Neuronal stem cell (in vitro differentiated cells): ENCODE measurements around the gene KAT2A.

Source experiments
- DNase-seq: peaks from one replicate; pipeline ENCODE4 v3.0.0-alpha.2; 2013; ENCODE audit warnings: low spot score
- H2AFZ ChIP-seq: one replicate; pipeline ENCODE4 v1.6.1; 2013; ENCODE audit warnings: mild to moderate bottlenecking, low read length, inconsistent platforms
- H2AK5ac ChIP-seq: 2 replicates; pipeline ENCODE4 v1.6.1; 2013; ENCODE audit warnings: low read depth, mild to moderate bottlenecking, inconsistent platforms, low read length, moderate library complexity, mixed read lengths
- H2BK120ac ChIP-seq: 2 replicates; pipeline ENCODE4 v1.6.1; 2013; ENCODE audit warnings: low read depth, mild to moderate bottlenecking, inconsistent platforms, low read length, moderate library complexity, mixed read lengths
- H2BK12ac ChIP-seq: one replicate; pipeline ENCODE4 v1.6.1; 2013; ENCODE audit warnings: low read length, inconsistent platforms
- H2BK15ac ChIP-seq: 2 replicates; pipeline ENCODE4 v1.6.1; 2013; ENCODE audit warnings: mild to moderate bottlenecking, low read length, inconsistent platforms, mixed read lengths
- H2BK5ac ChIP-seq: one replicate; pipeline ENCODE4 v1.6.1; 2013; ENCODE audit warnings: inconsistent platforms, mild to moderate bottlenecking, low read length, moderate library complexity
- H3K14ac ChIP-seq: one replicate; pipeline ENCODE4 v1.6.1; 2013; ENCODE audit warnings: low read length, inconsistent platforms
- H3K18ac ChIP-seq: 2 replicates; pipeline ENCODE4 v1.6.1; 2013; ENCODE audit warnings: low read length, inconsistent platforms
- H3K23ac ChIP-seq: 2 replicates; pipeline ENCODE4 v1.6.1; 2013; ENCODE audit warnings: low read depth, mild to moderate bottlenecking, mixed read lengths, low read length, inconsistent platforms; ENCODE audit not compliant: poor library complexity
- H3K27ac ChIP-seq: replicated peaks from 3 replicates; pipeline ENCODE4 v1.5.1; 2013; ENCODE audit warnings: low read length, inconsistent platforms
- H3K27me3 ChIP-seq, 3 experiments: 2 replicates each; pipeline ENCODE4 v1.6.1; 2013; ENCODE audit warnings: low read length in 3 of 3, mild to moderate bottlenecking in 2 of 3, inconsistent platforms in 1 of 3, low read depth in 1 of 3, mixed read lengths in 1 of 3, moderate library complexity in 1 of 3; ENCODE audit not compliant: control insufficient read depth in 3 of 3, insufficient read depth in 3 of 3
- H3K36me3 ChIP-seq, 2 donors: replicated peaks in 1 of 2; 2 replicates each; pipeline ENCODE4 v1.6.1; 2013; ENCODE audit warnings: low read length in 2 of 2; ENCODE audit not compliant: control insufficient read depth in 2 of 2, insufficient read depth in 2 of 2
- H3K4ac ChIP-seq: 2 replicates; pipeline ENCODE4 v1.6.1; 2013; ENCODE audit warnings: inconsistent platforms, mild to moderate bottlenecking, low read length, moderate library complexity
- H3K4me1 ChIP-seq, 2 donors: 1 replicate in 1 of 2; 2 replicates in 1 of 2; pipeline ENCODE4 v1.6.1; 2013; ENCODE audit warnings: low read length in 2 of 2, low read depth in 1 of 2; ENCODE audit not compliant: control insufficient read depth in 2 of 2, insufficient read depth in 1 of 2
- H3K4me2 ChIP-seq: one replicate; pipeline ENCODE4 v1.6.1; 2013; ENCODE audit warnings: mild to moderate bottlenecking, low read length, inconsistent platforms; ENCODE audit not compliant: insufficient read depth, poor library complexity, severe bottlenecking
- H3K4me3 ChIP-seq, 2 donors: 2 replicates each; pipeline ENCODE4 v1.5.1; 2013; ENCODE audit warnings: low read length in 2 of 2, mild to moderate bottlenecking in 2 of 2, inconsistent platforms in 1 of 2, moderate library complexity in 1 of 2
- H3K79me1 ChIP-seq: one replicate; pipeline ENCODE4 v1.6.1; 2013; ENCODE audit warnings: low read depth, mild to moderate bottlenecking, inconsistent platforms, low read length, moderate library complexity
- H3K9ac ChIP-seq: one replicate; pipeline ENCODE4 v1.6.1; 2013; ENCODE audit warnings: mild to moderate bottlenecking, low read depth, low read length, inconsistent platforms; ENCODE audit not compliant: poor library complexity
- H3K9me3 ChIP-seq, 2 donors: replicated peaks in 1 of 2; 2 replicates each; pipeline versions ENCODE3 to v1.6.1; 2013; ENCODE audit warnings: low read length in 2 of 2, mild to moderate bottlenecking in 2 of 2, inconsistent platforms in 1 of 2, low read depth in 1 of 2, mixed read lengths in 1 of 2, moderate library complexity in 1 of 2; ENCODE audit not compliant: control insufficient read depth in 2 of 2, insufficient read depth in 1 of 2
- H4K8ac ChIP-seq: one replicate; pipeline ENCODE4 v1.6.1; 2013; ENCODE audit warnings: low read depth, mild to moderate bottlenecking, inconsistent platforms, low read length, moderate library complexity
- H4K91ac ChIP-seq: one replicate; pipeline ENCODE4 v1.6.1; 2013; ENCODE audit warnings: low read length, low read depth, mild to moderate bottlenecking, inconsistent platforms; ENCODE audit not compliant: poor library complexity
- WGBS, 2 donors: extraction: QIAGEN DNeasy Blood & Tissue Kit; methylation state at CpG; one replicate each; pipeline ENCODE4 v1.1.7; 2013; ENCODE audit warnings: missing lambda C conversion rate in 2 of 2, mixed read lengths in 1 of 2; ENCODE audit not compliant: insufficient read length in 2 of 2, insufficient replicate concordance in 1 of 2; ENCODE audit errors: extremely low coverage in 2 of 2; 5-methylcytosine and 5-hydroxymethylcytosine counted together

Gene KAT2A

GRCh38 chr17:42092939-42093338 is 28.2 kb downstream of the KAT2A start:
- Histone ChIP-seq H3K27me3 (peaks cover 5 to 54% (median 16%) of the 10 kb centered on the region in 3 experiments), H3K4me2 (no peak overlapping the region), H3K18ac (no peak overlapping the region), H4K91ac (no peak overlapping the region), H3K27ac (no peak overlapping the region), H3K36me3 (no peaks in the 10 kb centered on the region), H2BK12ac (no peak overlapping the region), H3K4me1 (peaks cover 5 to 11% of the 10 kb centered on the region in 2 donors), H3K9me3 (no peaks in the 10 kb centered on the region), H3K23ac (no peak overlapping the region), H2BK15ac (no peak overlapping the region), H4K8ac (no peak overlapping the region), H3K4ac (no peak overlapping the region), H3K79me1 (no peaks in the 10 kb centered on the region), H2AFZ (no peak overlapping the region), H3K4me3 (no peak overlapping the region), H2BK5ac (no peak overlapping the region), H2AK5ac (no peak overlapping the region), H3K14ac (no peak overlapping the region), H3K9ac (no peak overlapping the region), H2BK120ac (no peak overlapping the region)
- DNase-seq: no peak
- WGBS, 2 donors: no CpG with 5 or more reads among the region's 6 CpGs

GRCh38 chr17:42090964-42091790 is 30.0 kb downstream of the KAT2A start:
- H3K9me3 ChIP-seq: no peaks in the 10 kb centered on the region
- H2BK5ac ChIP-seq: no peak overlapping the region
- no peak overlapping the region for H4K8ac ChIP-seq
- H3K27ac ChIP-seq: no peak overlapping the region
- no peak overlapping the region for H2AFZ ChIP-seq
- no peak overlapping the region for H3K4me2 ChIP-seq
- no peak overlapping the region for H3K18ac ChIP-seq
- no peak overlapping the region for H3K14ac ChIP-seq
- no CpG with 5 or more reads among the region's 8 CpGs for WGBS, 2 donors
- no peak overlapping the region for H2BK12ac ChIP-seq
- no peak overlapping the region for H2BK120ac ChIP-seq
- no peak overlapping the region for H3K9ac ChIP-seq
- peaks cover 0 to 39% (median 2%) of the 10 kb centered on the region in 3 experiments for H3K27me3 ChIP-seq
- DNase-seq: no peak
- no peak overlapping the region for H2BK15ac ChIP-seq
- no peaks in the 10 kb centered on the region for H3K79me1 ChIP-seq
- H3K36me3 ChIP-seq: no peaks in the 10 kb centered on the region
- H3K4ac ChIP-seq: no peak overlapping the region
- no peak overlapping the region for H2AK5ac ChIP-seq
- no peak overlapping the region for H3K23ac ChIP-seq
- H3K4me3 ChIP-seq: no peak overlapping the region
- H4K91ac ChIP-seq: no peak overlapping the region
- H3K4me1 ChIP-seq: peaks cover 0 to 11% of the 10 kb centered on the region in 2 donors

DNA sequence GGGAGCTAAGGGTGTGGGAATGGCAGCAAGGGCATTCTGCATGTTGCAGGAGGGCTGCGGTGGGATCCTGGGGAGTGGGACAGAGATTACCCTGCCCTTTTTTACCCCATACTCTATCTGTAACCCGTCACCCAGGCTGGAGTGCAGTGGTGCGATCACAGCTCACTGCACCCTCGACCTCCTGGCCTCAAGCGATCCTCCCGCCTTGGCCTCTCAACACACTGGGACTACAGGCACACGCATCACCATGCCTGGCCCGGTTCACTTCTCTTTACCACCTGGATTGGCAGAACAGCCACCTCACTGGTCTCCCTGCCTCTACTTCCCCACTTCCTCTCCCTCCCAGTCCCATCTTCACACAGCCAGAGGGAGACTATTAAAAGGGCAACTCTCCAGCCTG is 32.4 kb downstream of the KAT2A start:
- no CpG with 5 or more reads among the region's 8 CpGs for WGBS, 2 donors
- H3K9ac ChIP-seq: no peak overlapping the region
- no peak overlapping the region for H2BK120ac ChIP-seq

More for the DNA sequence above, 32.4 kb downstream of the KAT2A start:
- H2AK5ac ChIP-seq: no peak overlapping the region
- peak overlapping the region; percentile 38 for H3K14ac ChIP-seq
- peaks cover 0 to 25% (median 0%) of the 10 kb centered on the region in 3 experiments for H3K27me3 ChIP-seq
- no peak overlapping the region for H4K8ac ChIP-seq
- H3K27ac ChIP-seq: no peak overlapping the region
- DNase-seq: no peak
- H2BK15ac ChIP-seq: no peak overlapping the region
- no peak overlapping the region for H3K18ac ChIP-seq
- H3K4me3 ChIP-seq: peak overlapping the region in 1 of 2 donors; percentile 10
- H4K91ac ChIP-seq: no peak overlapping the region
- H3K9me3 ChIP-seq: no peaks in the 10 kb centered on the region
- no peaks in the 10 kb centered on the region for H3K79me1 ChIP-seq
- no peaks in the 10 kb centered on the region for H3K4me1 ChIP-seq
- no peaks in the 10 kb centered on the region for H3K36me3 ChIP-seq
- H2AFZ ChIP-seq: no peak overlapping the region
- peak overlapping the region; percentile 43 for H3K23ac ChIP-seq
- H3K4me2 ChIP-seq: no peak overlapping the region
- peak overlapping the region; percentile 73 for H2BK12ac ChIP-seq
- no peak overlapping the region for H3K4ac ChIP-seq
- peak overlapping the region; percentile 54 for H2BK5ac ChIP-seq
